Measurements from ENCODE around the gene KIF4A. TPM values are rescaled to one million over a fixed set of nuclear protein-coding genes. Genes with fewer than 3 reads are reported as not detected.

Gene KIF4A
- total RNA-seq, 4 donors from 2014 or later = 2.5 to 11.0 (median 4.4) TPM

DNA sequence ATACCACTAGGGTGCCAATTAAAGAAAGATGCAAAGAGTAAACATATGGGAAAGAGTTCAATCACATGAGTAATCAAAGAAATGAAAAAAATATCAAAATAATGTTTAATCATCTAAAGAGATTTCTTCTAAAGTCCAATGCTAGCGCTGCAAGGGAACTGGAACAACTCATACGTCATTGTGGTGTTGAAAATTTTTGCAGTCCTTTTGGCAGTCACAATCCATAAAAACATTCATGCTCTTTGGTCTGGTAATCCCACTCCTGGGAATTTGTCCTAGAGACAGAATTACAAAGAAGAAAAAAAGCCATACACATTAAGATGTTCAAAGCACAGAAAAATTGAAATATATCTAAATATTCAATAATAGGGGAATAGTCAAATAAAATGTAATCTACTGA is 34.5 kb upstream of the KIF4A start:
- intact Hi-C loops (cut with DNase I) = no loop called here
- H3K4me3 ChIP-seq = no peak overlapping the region
- H3K4me1 ChIP-seq = no peaks in the 10 kb centered on the region
- no peaks in the 10 kb centered on the region for H3K27me3 ChIP-seq
- 83% methylated on average over 2 of the region's 2 CpGs for WGBS, 2 donors
- no peak for TF ChIP-seq POLR2A (IDR thresholded peaks at IDR 0.05)
- TF ChIP-seq, protein P1, sequence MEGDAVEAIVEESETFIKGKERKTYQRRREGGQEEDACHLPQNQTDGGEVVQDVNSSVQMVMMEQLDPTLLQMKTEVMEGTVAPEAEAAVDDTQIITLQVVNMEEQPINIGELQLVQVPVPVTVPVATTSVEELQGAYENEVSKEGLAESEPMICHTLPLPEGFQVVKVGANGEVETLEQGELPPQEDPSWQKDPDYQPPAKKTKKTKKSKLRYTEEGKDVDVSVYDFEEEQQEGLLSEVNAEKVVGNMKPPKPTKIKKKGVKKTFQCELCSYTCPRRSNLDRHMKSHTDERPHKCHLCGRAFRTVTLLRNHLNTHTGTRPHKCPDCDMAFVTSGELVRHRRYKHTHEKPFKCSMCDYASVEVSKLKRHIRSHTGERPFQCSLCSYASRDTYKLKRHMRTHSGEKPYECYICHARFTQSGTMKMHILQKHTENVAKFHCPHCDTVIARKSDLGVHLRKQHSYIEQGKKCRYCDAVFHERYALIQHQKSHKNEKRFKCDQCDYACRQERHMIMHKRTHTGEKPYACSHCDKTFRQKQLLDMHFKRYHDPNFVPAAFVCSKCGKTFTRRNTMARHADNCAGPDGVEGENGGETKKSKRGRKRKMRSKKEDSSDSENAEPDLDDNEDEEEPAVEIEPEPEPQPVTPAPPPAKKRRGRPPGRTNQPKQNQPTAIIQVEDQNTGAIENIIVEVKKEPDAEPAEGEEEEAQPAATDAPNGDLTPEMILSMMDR (IDR thresholded peaks at IDR 0.05) = no peak
- no peaks in the 10 kb centered on the region for H3K36me3 ChIP-seq
- no peak for DNase-seq
- no peaks in the 10 kb centered on the region for H3K9me3 ChIP-seq
- H3K27ac ChIP-seq = peak overlapping the region in 1 of 4 donors; percentile 33

GRCh38 chrX:70257423-70258288 is 32.2 kb upstream of the KIF4A start:
- no peak overlapping the region for H3K27ac ChIP-seq
- H3K4me1 ChIP-seq = no peaks in the 10 kb centered on the region
- WGBS, 2 donors = 54 to 79% methylated on average over 3 to 4 of the region's 5 CpGs
- no peaks in the 10 kb centered on the region for H3K36me3 ChIP-seq
- no peaks in the 10 kb centered on the region for H3K9me3 ChIP-seq
- no peak for DNase-seq
- TF ChIP-seq, protein P1 (IDR thresholded peaks at IDR 0.05) = no peak
- TF ChIP-seq POLR2A (IDR thresholded peaks at IDR 0.05) = no peak
- no peak overlapping the region for H3K4me3 ChIP-seq
- H3K27me3 ChIP-seq = no peaks in the 10 kb centered on the region
- intact Hi-C loops (cut with DNase I) = no loop called here

DNA sequence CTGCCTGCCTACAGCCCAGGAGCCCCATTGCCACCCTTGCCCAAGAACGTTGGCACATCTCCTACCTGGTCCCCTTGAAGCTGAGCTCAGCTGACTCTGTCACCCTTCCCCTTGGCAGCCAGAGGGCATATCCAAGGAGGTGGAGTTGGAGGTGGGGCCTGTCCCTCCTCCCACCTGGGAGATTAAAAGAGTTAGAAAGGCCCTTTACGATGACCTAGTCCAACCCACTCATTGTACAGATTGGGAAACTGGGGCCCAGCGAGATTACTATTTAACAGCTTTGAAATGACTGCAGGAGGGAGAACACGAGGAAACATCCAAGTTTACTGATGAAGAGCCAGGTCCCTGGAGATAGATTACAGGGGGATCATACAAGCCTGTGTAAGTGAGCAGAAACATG is 29.8 kb upstream of the KIF4A start, which contains the start of gene P2RY4:
Gene P2RY4 (minus strand): TSS at position 101 of the 400 bp plus-strand sequence. CDS start 580 bp downstream, outside the sequence.
- H3K27ac ChIP-seq = no peak within 1 kb of the TSS
- TF ChIP-seq, protein P1 (IDR thresholded peaks at IDR 0.05) = no peak
- TF ChIP-seq POLR2A (IDR thresholded peaks at IDR 0.05) = no peak
- no peaks in the 10 kb centered on the region for H3K36me3 ChIP-seq
- intact Hi-C loops (cut with DNase I) = no loop called here
- no peaks in the 10 kb centered on the region for H3K27me3 ChIP-seq
- H3K9me3 ChIP-seq = no peaks in the 10 kb centered on the region
- DNase-seq = no peak
- H3K4me1 ChIP-seq = no peaks in the 10 kb centered on the region
- 74 to 89% methylated on average over 3 of the region's 4 CpGs for WGBS, 2 donors
- no peak within 1 kb of the TSS for H3K4me3 ChIP-seq

- H3K4me1 ChIP-seq = no peaks in the 10 kb centered on the region
- H3K27ac ChIP-seq = no peak overlapping the region
- 0 to 18% methylated on average over 4 to 7 of the region's 7 CpGs for WGBS, 2 donors
- TF ChIP-seq POLR2A (IDR thresholded peaks at IDR 0.05) = no peak
- TF ChIP-seq, protein P1 (IDR thresholded peaks at IDR 0.05) = peak in 5 of 6 experiments; percentile 34 to 73 (median 54)
- no peak for DNase-seq
- no peak overlapping the region for H3K4me3 ChIP-seq
- no peaks in the 10 kb centered on the region for H3K27me3 ChIP-seq
- intact Hi-C loops (cut with DNase I) = no loop called here
- H3K9me3 ChIP-seq = no peaks in the 10 kb centered on the region
- H3K36me3 ChIP-seq = no peaks in the 10 kb centered on the region
Observed at GRCh38 chrX:70262952-70263567, 26.8 kb upstream of the KIF4A start.

- intact Hi-C loops (cut with DNase I) = no loop called here
- no peak overlapping the region for H3K4me3 ChIP-seq
- no peak overlapping the region for H3K27ac ChIP-seq
- no peak for DNase-seq
- H3K27me3 ChIP-seq = no peaks in the 10 kb centered on the region
- WGBS, 2 donors = 52 to 54% methylated on average over 3 of the region's 3 CpGs
- TF ChIP-seq POLR2A (IDR thresholded peaks at IDR 0.05) = no peak
- TF ChIP-seq, protein P1 (IDR thresholded peaks at IDR 0.05) = no peak
- H3K4me1 ChIP-seq = no peaks in the 10 kb centered on the region
- no peaks in the 10 kb centered on the region for H3K9me3 ChIP-seq
- no peaks in the 10 kb centered on the region for H3K36me3 ChIP-seq
Observed at GRCh38 chrX:70264784-70265183, 25.1 kb upstream of the KIF4A start.
